ENCODE data around the gene PKN2.

Gene PKN2

DNA sequence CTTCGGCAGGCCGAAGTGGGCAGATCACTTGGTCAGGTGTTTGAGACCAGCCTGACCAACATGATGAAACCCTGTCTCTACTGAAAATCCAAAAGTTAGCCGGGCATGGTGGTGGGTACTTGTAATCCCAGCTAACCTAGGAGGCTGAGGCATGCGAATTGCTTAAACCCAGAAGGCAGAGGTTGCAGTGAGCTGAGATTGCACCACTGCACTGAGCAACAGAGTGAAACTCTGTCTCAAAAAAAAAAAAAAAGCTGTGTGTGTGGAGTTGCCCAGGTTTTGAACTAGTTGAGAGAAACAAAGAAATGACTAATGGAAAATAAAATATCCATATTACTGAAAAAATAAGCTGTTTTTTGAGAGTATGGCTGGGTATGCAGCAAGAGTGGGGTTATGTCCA, 107.1 kb downstream of the PKN2 start:
- TF ChIP-seq, protein P1, sequence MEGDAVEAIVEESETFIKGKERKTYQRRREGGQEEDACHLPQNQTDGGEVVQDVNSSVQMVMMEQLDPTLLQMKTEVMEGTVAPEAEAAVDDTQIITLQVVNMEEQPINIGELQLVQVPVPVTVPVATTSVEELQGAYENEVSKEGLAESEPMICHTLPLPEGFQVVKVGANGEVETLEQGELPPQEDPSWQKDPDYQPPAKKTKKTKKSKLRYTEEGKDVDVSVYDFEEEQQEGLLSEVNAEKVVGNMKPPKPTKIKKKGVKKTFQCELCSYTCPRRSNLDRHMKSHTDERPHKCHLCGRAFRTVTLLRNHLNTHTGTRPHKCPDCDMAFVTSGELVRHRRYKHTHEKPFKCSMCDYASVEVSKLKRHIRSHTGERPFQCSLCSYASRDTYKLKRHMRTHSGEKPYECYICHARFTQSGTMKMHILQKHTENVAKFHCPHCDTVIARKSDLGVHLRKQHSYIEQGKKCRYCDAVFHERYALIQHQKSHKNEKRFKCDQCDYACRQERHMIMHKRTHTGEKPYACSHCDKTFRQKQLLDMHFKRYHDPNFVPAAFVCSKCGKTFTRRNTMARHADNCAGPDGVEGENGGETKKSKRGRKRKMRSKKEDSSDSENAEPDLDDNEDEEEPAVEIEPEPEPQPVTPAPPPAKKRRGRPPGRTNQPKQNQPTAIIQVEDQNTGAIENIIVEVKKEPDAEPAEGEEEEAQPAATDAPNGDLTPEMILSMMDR (IDR thresholded peaks at IDR 0.05; ENCODE audit: low read depth, low read length), result no peak
- TF ChIP-seq POLR2A (IDR thresholded peaks at IDR 0.05; ENCODE audit: extremely low read depth, insufficient read length), result no peak
- TF ChIP-seq, protein P2, sequence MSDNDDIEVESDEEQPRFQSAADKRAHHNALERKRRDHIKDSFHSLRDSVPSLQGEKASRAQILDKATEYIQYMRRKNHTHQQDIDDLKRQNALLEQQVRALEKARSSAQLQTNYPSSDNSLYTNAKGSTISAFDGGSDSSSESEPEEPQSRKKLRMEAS (IDR thresholded peaks at IDR 0.05; ENCODE audit: low read depth, low read length), result no peak
- no peak for TF ChIP-seq MYC (IDR thresholded peaks at IDR 0.05; ENCODE audit: low read depth, low read length)
- no peak overlapping the region for H3K4me3 ChIP-seq (ENCODE audit: low read depth, low read length)
- DNase-seq (ENCODE audit: low read depth), result no peak

DNA sequence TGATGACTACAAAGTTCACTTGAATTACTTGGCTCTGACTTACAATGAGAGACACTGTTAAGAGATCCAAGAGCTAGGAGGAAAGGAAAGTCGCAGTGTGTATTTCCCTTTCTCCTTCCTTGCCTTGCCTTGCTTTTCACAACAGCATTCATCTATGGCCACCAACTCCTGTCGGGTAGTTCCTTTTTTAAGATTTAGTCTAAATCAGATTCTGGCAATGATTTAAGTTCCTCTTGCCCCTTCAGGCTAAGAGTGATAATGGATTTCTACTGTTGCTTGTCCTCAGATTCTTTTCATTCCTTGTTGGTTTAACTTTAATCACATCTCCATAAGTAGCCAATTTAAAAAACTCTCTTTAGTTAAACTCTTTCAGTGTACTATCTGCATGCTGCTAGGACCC, 115.4 kb downstream of the PKN2 start:
- TF ChIP-seq POLR2A (IDR thresholded peaks at IDR 0.05; ENCODE audit: extremely low read depth, insufficient read length) (no peak), MYC (IDR thresholded peaks at IDR 0.05; ENCODE audit: low read depth, low read length) (no peak)
- TF ChIP-seq, protein P2 (IDR thresholded peaks at IDR 0.05; ENCODE audit: low read depth, low read length), result no peak
- TF ChIP-seq, protein P1 (IDR thresholded peaks at IDR 0.05; ENCODE audit: low read depth, low read length), result no peak
- H3K4me3 ChIP-seq (ENCODE audit: low read depth, low read length), result no peak overlapping the region
- DNase-seq (ENCODE audit: low read depth), result no peak

DNA sequence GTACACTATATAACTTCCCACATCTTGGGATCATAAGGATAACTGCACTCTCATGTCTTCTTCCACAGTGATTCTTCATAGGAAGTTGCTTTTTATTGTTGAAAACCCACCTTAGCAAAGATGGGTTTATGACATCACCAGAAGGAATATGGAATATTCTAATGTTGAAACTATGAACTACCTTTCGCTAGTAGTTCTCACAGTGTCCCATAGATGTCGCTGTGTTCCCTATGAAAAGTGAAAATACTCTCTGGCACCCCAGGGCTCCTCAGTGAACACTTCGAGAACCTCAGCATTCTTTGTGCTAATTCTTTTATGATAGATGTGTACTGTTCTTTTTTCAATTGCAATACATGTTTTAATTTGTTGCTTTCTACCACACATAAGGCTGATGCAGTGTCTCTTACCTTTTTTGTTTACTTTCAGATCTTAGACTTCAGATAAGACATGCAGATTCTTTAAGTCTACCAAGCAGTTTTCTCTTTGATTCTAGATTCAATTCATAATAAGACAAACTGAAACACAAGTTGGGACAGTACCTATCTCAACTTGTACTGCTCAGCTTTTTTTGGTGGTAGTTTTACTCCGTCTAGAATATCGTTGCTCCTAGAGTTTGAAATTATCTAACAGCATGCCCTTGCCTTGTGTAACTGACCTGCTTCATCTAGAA, 116.4 kb downstream of the PKN2 start:
- peak; percentile 41 for DNase-seq (ENCODE audit: low read depth)
- TF ChIP-seq, protein P2 (IDR thresholded peaks at IDR 0.05; ENCODE audit: low read depth, low read length), result no peak
- TF ChIP-seq, protein P1 (IDR thresholded peaks at IDR 0.05; ENCODE audit: low read depth, low read length), result peak; percentile 52
- no peak for TF ChIP-seq MYC (IDR thresholded peaks at IDR 0.05; ENCODE audit: low read depth, low read length)
- H3K4me3 ChIP-seq (ENCODE audit: low read depth, low read length), result no peak overlapping the region

DNA sequence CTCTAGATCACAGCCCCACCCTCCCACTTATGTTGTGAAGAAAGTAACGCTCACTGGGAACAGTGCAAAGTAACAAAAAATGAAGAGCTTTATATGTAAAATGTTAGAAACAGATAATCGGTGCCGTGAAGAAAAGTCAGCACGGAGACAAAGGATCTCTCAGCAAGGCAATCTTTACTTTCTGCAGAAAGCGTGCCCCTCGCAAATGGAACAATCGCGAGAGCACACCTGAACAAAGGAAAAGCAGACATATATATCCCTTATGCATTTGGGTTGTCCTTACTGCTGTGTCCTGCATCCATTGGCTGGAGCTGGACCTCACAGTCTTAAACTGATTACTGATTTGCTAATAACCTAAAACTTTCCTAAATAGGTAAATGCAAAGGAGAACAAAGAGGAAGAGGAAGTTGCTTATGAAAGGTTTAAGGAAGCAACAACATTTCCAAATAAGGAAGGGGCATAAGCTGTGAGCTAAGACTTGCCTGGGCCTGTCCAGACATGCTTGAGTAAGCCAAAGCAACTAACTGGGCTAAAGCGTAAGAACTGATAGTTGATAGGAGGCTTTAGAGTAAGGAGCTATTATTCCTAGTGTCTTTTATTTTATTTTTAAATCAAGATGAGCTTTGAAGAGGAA, 117.6 kb downstream of the PKN2 start:
- TF ChIP-seq POLR2A (IDR thresholded peaks at IDR 0.05; ENCODE audit: extremely low read depth, insufficient read length), result no peak
- TF ChIP-seq, protein P1 (IDR thresholded peaks at IDR 0.05; ENCODE audit: low read depth, low read length), result no peak
- TF ChIP-seq, protein P2 (IDR thresholded peaks at IDR 0.05; ENCODE audit: low read depth, low read length), result no peak
- no peak for TF ChIP-seq MYC (IDR thresholded peaks at IDR 0.05; ENCODE audit: low read depth, low read length)
- peak; percentile 38 for DNase-seq (ENCODE audit: low read depth)
- H3K4me3 ChIP-seq (ENCODE audit: low read depth, low read length), result no peak overlapping the region

DNA sequence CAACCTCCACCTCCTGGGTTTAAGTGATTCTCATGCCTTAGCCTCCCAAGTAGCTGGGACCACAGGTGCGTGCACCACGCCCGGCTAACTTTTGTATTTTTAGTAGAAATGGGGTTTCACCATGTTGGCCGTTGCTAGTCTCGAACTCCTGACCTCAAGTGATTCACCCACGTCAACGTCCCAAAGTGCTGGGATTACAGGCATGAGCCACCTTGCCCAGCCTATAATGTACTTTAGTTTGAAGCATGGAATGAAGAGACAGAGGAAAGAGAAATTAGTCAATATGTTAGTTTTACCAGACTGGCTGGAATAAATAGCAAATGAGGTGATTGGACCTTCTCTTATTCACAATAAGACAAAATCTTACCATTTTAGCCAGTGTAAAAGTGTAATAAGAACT, 118.3 kb downstream of the PKN2 start:
- no peak overlapping the region for H3K4me3 ChIP-seq (ENCODE audit: low read depth, low read length)
- TF ChIP-seq POLR2A (IDR thresholded peaks at IDR 0.05; ENCODE audit: extremely low read depth, insufficient read length), result no peak
- TF ChIP-seq, protein P1 (IDR thresholded peaks at IDR 0.05; ENCODE audit: low read depth, low read length), result no peak
- TF ChIP-seq MYC (IDR thresholded peaks at IDR 0.05; ENCODE audit: low read depth, low read length), result no peak
- TF ChIP-seq, protein P2 (IDR thresholded peaks at IDR 0.05; ENCODE audit: low read depth, low read length), result no peak
- DNase-seq (ENCODE audit: low read depth), result no peak
